ENCODE measurements around the gene KIF1A. TPM values are rescaled to one million over a fixed set of nuclear protein-coding genes. Genes with fewer than 3 reads are reported as not detected.
A peak's percentile ranks its signal among the peaks of the same experiment; 100 is the strongest.

KIF1A gene
- total RNA-seq, 1 donor from 2014 or later, result 29.9 TPM

DNA sequence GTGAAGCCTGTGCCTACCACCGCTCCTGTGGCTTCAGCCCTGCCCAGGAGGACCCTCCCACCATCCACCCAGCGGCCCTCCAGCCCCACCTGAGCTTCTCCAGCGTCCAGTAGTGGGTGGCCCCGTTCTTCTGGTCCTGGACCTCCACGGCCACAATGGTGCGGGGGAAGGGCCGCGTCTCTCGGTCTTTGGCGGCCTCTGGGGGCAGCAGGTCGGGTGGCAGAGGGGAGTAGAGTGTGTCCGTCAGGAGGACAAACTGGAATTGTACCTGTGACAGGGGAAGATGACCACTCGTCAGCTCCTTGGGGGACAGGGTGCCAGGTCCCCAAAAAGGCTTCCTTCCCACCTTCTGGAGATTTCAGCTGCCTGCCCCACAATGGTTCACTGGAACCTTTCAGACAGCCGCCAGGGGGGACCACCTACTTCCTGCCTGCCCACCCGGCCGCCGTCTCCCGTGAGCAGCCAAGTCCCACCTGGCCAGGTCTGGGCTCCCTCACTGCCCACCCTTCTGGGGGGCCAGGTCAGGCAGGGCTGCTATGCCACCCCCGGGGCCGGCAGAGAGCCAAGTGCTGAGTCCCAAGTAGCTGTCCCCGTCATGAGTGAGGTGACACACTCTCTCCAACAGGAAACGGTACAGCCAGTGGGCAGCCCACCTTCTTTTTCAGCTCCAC, 59.3 kb downstream of the KIF1A start:
- H3K9me3 ChIP-seq (ENCODE audit: low read depth), result no peaks in the 10 kb centered on the region
- no peaks in the 10 kb centered on the region for H3K4me1 ChIP-seq
- H3K27ac Mint-ChIP-seq, result no peak overlapping the region
- no peak overlapping the region for H3K4me2 ChIP-seq
- H3K9ac ChIP-seq, result no peak overlapping the region
- no peak for DNase-seq (ENCODE audit: low spot score)
- H3K79me2 ChIP-seq (ENCODE audit: low read depth), result no peaks in the 10 kb centered on the region
- H3K27me3 ChIP-seq, result no peaks in the 10 kb centered on the region
- H2AFZ ChIP-seq (replicated peaks), result no peak overlapping the region
- peaks cover 7% of the 10 kb centered on the region for H3K36me3 Mint-ChIP-seq
- H3K27me3 Mint-ChIP-seq (ENCODE audit: insufficient read depth, low read depth), result peaks cover 2% of the 10 kb centered on the region
- H3F3A ChIP-seq (ENCODE audit: low read depth), result no peaks in the 10 kb centered on the region
- peaks cover 15% of the 10 kb centered on the region for H3K4me1 Mint-ChIP-seq
- H4K20me1 ChIP-seq (ENCODE audit: low read depth), result no peaks in the 10 kb centered on the region
- H3K36me3 ChIP-seq, result no peaks in the 10 kb centered on the region
- H3K4me3 ChIP-seq, result no peak overlapping the region
- TF ChIP-seq EZH2 (IDR thresholded peaks at IDR 0.05) (no peak), EZH2phosphoT487 (IDR thresholded peaks at IDR 0.05) (no peak)
- TF ChIP-seq, protein P1, sequence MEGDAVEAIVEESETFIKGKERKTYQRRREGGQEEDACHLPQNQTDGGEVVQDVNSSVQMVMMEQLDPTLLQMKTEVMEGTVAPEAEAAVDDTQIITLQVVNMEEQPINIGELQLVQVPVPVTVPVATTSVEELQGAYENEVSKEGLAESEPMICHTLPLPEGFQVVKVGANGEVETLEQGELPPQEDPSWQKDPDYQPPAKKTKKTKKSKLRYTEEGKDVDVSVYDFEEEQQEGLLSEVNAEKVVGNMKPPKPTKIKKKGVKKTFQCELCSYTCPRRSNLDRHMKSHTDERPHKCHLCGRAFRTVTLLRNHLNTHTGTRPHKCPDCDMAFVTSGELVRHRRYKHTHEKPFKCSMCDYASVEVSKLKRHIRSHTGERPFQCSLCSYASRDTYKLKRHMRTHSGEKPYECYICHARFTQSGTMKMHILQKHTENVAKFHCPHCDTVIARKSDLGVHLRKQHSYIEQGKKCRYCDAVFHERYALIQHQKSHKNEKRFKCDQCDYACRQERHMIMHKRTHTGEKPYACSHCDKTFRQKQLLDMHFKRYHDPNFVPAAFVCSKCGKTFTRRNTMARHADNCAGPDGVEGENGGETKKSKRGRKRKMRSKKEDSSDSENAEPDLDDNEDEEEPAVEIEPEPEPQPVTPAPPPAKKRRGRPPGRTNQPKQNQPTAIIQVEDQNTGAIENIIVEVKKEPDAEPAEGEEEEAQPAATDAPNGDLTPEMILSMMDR (IDR thresholded peaks at IDR 0.05), result no peak
- no peak overlapping the region for H3K4me3 Mint-ChIP-seq
- H3K27ac ChIP-seq, result no peak overlapping the region
- H3K9me3 Mint-ChIP-seq, result no peaks in the 10 kb centered on the region

DNA sequence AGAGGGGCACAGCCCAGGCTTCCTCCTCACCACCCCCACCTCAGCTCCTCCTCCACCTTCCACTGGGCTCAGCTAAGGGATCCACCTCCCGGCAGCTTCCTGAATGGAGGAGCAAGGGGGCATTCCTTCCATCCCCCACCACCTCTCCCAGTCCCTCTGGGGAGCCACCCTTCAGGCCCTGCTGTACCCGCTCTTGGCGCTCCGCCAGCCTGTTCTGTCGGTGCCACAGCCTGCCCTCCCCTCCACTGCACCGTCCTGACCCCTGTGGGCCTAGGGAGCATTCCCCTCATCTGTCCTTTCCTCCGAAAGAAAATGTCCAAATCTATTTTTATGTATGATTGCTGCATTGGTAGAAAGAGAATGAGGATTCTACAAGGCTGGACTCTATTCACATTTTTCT, 59.9 kb downstream of the KIF1A start:
- H3K36me3 ChIP-seq, result no peaks in the 10 kb centered on the region
- H3K4me3 ChIP-seq, result no peak overlapping the region
- no peaks in the 10 kb centered on the region for H3K4me1 ChIP-seq
- no peaks in the 10 kb centered on the region for H3K9me3 Mint-ChIP-seq
- no peaks in the 10 kb centered on the region for H3K79me2 ChIP-seq (ENCODE audit: low read depth)
- H3K9me3 ChIP-seq (ENCODE audit: low read depth), result no peaks in the 10 kb centered on the region
- peaks cover 15% of the 10 kb centered on the region for H3K4me1 Mint-ChIP-seq
- H3F3A ChIP-seq (ENCODE audit: low read depth), result no peaks in the 10 kb centered on the region
- H3K9ac ChIP-seq, result no peak overlapping the region
- H3K4me2 ChIP-seq, result no peak overlapping the region
- H3K4me3 Mint-ChIP-seq, result no peak overlapping the region
- no peak overlapping the region for H3K27ac Mint-ChIP-seq
- no peak for DNase-seq (ENCODE audit: low spot score)
- no peaks in the 10 kb centered on the region for H4K20me1 ChIP-seq (ENCODE audit: low read depth)
- peaks cover 2% of the 10 kb centered on the region for H3K27me3 Mint-ChIP-seq (ENCODE audit: insufficient read depth, low read depth)
- H2AFZ ChIP-seq (replicated peaks), result no peak overlapping the region
- TF ChIP-seq, protein P1 (IDR thresholded peaks at IDR 0.05), result no peak
- TF ChIP-seq EZH2phosphoT487 (IDR thresholded peaks at IDR 0.05), result no peak
- no peak for TF ChIP-seq EZH2 (IDR thresholded peaks at IDR 0.05)
- no peak overlapping the region for H3K27ac ChIP-seq
- peaks cover 7% of the 10 kb centered on the region for H3K36me3 Mint-ChIP-seq
- no peaks in the 10 kb centered on the region for H3K27me3 ChIP-seq

DNA sequence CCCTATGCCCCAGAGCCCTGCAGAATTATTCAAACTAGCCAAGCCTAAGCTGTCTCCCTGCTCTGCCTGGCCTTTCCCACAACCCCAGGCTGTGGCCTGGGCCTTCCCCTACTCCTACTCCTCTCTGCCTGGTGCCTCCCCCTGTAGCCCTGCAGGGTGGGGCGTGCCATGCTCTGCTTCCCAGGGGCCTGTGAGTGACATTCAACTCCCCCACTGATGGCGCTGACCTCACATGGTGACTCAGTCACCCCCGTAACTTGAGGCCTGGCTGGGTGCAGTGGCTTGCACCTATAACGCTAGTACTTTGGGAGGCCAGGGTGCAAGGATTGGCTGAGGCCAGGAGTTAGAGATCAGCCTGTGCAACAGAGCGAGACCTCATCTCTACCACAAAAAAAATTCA, 60.6 kb downstream of the KIF1A start:
- H3K4me2 ChIP-seq, result no peak overlapping the region
- H3K4me3 ChIP-seq, result no peak overlapping the region
- H3K27me3 ChIP-seq, result no peaks in the 10 kb centered on the region
- TF ChIP-seq EZH2 (IDR thresholded peaks at IDR 0.05), result no peak
- H3K9me3 ChIP-seq (ENCODE audit: low read depth), result no peaks in the 10 kb centered on the region
- H3K9me3 Mint-ChIP-seq, result no peaks in the 10 kb centered on the region
- peak overlapping the region; percentile 61 for H3K27ac Mint-ChIP-seq
- no peak overlapping the region for H2AFZ ChIP-seq (replicated peaks)
- H3K79me2 ChIP-seq (ENCODE audit: low read depth), result no peaks in the 10 kb centered on the region
- H3K27me3 Mint-ChIP-seq (ENCODE audit: insufficient read depth, low read depth), result peaks cover 2% of the 10 kb centered on the region
- H3K36me3 Mint-ChIP-seq, result peaks cover 7% of the 10 kb centered on the region
- no peaks in the 10 kb centered on the region for H3K4me1 ChIP-seq
- no peaks in the 10 kb centered on the region for H4K20me1 ChIP-seq (ENCODE audit: low read depth)
- H3K36me3 ChIP-seq, result no peaks in the 10 kb centered on the region
- no peak for DNase-seq (ENCODE audit: low spot score)
- H3K4me1 Mint-ChIP-seq, result peaks cover 15% of the 10 kb centered on the region
- no peaks in the 10 kb centered on the region for H3F3A ChIP-seq (ENCODE audit: low read depth)
- H3K27ac ChIP-seq, result no peak overlapping the region
- H3K4me3 Mint-ChIP-seq, result no peak overlapping the region
- H3K9ac ChIP-seq, result no peak overlapping the region

DNA sequence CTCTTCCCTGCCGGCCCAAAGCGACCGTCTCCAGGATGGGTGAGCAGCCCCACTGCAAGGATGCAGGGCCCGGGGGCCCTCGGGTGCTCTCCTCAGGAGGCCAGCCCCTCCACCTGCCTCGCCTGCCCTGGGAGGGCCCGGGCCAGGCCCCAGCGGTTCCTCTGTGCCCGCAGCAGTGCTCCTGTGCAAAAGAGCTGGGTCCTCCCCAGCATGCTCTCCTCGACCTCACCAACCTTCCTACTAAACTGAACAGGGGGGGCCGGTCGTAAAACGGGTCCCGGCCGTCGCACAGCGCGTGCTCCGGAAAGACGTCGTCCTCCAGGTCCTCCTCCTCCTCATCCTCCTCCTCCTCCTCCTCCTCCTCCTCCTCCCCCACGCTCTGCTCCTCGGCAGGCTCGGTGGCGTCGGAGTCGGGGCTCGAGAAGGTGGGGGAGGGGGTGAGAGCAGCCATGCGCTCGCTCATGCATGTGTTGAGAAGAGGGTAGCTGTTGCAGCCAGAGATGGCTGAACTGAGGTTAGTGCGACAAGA, 62.9 kb downstream of the KIF1A start:
- H3K27ac Mint-ChIP-seq, result no peak overlapping the region
- Histone ChIP-seq H3K27ac (no peak overlapping the region), H3K27me3 (no peaks in the 10 kb centered on the region), H3K9ac (no peak overlapping the region), H3K4me3 (no peak overlapping the region), H2AFZ (replicated peaks) (no peak overlapping the region), H3K79me2 (ENCODE audit: low read depth) (no peaks in the 10 kb centered on the region), H4K20me1 (ENCODE audit: low read depth) (no peaks in the 10 kb centered on the region), H3K4me2 (no peak overlapping the region), H3F3A (ENCODE audit: low read depth) (no peaks in the 10 kb centered on the region), H3K4me1 (no peaks in the 10 kb centered on the region), H3K9me3 (ENCODE audit: low read depth) (no peaks in the 10 kb centered on the region), H3K36me3 (no peaks in the 10 kb centered on the region)
- no peaks in the 10 kb centered on the region for H3K27me3 Mint-ChIP-seq (ENCODE audit: insufficient read depth, low read depth)
- peaks cover 15% of the 10 kb centered on the region for H3K4me1 Mint-ChIP-seq
- H3K4me3 Mint-ChIP-seq, result no peak overlapping the region
- TF ChIP-seq EZH2phosphoT487 (IDR thresholded peaks at IDR 0.05) (no peak), EZH2 (IDR thresholded peaks at IDR 0.05) (no peak)
- no peaks in the 10 kb centered on the region for H3K9me3 Mint-ChIP-seq
- H3K36me3 Mint-ChIP-seq, result peaks cover 7% of the 10 kb centered on the region
- no peak for DNase-seq (ENCODE audit: low spot score)
